A673 (cell line): Measurements from ENCODE around the gene HHLA2. TPM values are rescaled to one million over a fixed set of nuclear protein-coding genes. Genes with fewer than 3 reads are reported as not detected.

ENCODE experiments used
- BruUV-seq: library from RNA; stranded (reverse); fragments of 400-500 nt; replicated peaks from 2 replicates; lab custom pipeline; 2021; lab: Mats Ljungman, UMichigan
- CTCF ChIA-PET: fragments of 300-600 bp; sonication (Branson Sonifier 250); formaldehyde crosslinking; loops from one replicate; lab custom pipeline; 2022; ENCODE audit warnings: antibody characterized with exemption; lab: Charles Lee
- POLR2A ChIA-PET: fragments of 300-600 bp; sonication (Branson Sonifier 250); formaldehyde crosslinking; loops from one replicate; lab custom pipeline; 2022; ENCODE audit warnings: antibody characterized with exemption; ENCODE audit not compliant: low non-redundant PET; lab: Charles Lee
- DNase-seq: peaks from one replicate; pipeline ENCODE4 v3.0.0-alpha.2; 2015; ENCODE audit warnings: low spot score
- H3K27ac ChIP-seq: fragments of 200-600 bp; sonication (generic); 2 replicates; pipeline ENCODE4 v1.5.1; 2016; ENCODE audit warnings: mixed run types, low read depth, mild to moderate bottlenecking, mixed read lengths, antibody characterized with exemption, low read length; ENCODE audit not compliant: poor library complexity, severe bottlenecking
- H3K27me3 ChIP-seq: fragments of 200-600 bp; sonication (generic); replicated peaks from 2 replicates; pipeline ENCODE4 v1.6.1; 2017; ENCODE audit warnings: mixed run types, low read depth, mild to moderate bottlenecking, mixed read lengths, antibody characterized with exemption, low read length; ENCODE audit not compliant: insufficient read depth, poor library complexity
- H3K36me3 ChIP-seq: fragments of 200-600 bp; sonication (generic); 2 replicates; pipeline ENCODE4 v1.6.1; 2016; ENCODE audit warnings: mixed run types, mild to moderate bottlenecking, mixed read lengths, antibody characterized with exemption, low read length; ENCODE audit not compliant: insufficient read depth, poor library complexity, severe bottlenecking
- H3K4me1 ChIP-seq: fragments of 200-600 bp; sonication (generic); 2 replicates; pipeline ENCODE4 v1.6.1; 2017; ENCODE audit warnings: mixed run types, mild to moderate bottlenecking, mixed read lengths, antibody characterized with exemption, low read length; ENCODE audit not compliant: insufficient read depth, poor library complexity, severe bottlenecking
- H3K4me3 ChIP-seq: fragments of 200-600 bp; sonication (generic); 2 replicates; pipeline ENCODE4 v1.5.1; 2016; ENCODE audit warnings: low read depth, mixed run types, mild to moderate bottlenecking, mixed read lengths, low read length; ENCODE audit not compliant: poor library complexity, severe bottlenecking
- H3K9me3 ChIP-seq: fragments of 200-600 bp; sonication (generic); 2 replicates; pipeline ENCODE4 v1.6.1; 2016; ENCODE audit warnings: mixed run types, low read depth, mild to moderate bottlenecking, mixed read lengths, antibody characterized with exemption, low read length; ENCODE audit not compliant: poor library complexity, severe bottlenecking
- CTCF ChIP-seq: fragments of 300-800, 200-600 bp; sonication (generic); conservative IDR thresholded peaks from 2 replicates; pipeline ENCODE4 v1.5.1; 2017; ENCODE audit warnings: low read depth, mild to moderate bottlenecking, antibody characterized with exemption, low read length, moderate library complexity, mixed read lengths
- EZH2 ChIP-seq: fragments of 200-600 bp; sonication (generic); IDR thresholded peaks from 2 replicates; pipeline ENCODE4 v1.6.1; 2017; ENCODE audit warnings: borderline replicate concordance, low read depth, mild to moderate bottlenecking, mixed read lengths, antibody characterized with exemption, low read length; ENCODE audit not compliant: poor library complexity, severe bottlenecking
- intact Hi-C: fragments of 100-400 bp; cut with micrococcal nuclease; formaldehyde crosslinking; loops from one replicate; pipeline ENCODE4 v1.10.0; 2022; ENCODE audit not compliant: unreplicated experiment
- total RNA-seq: library from RNA; stranded (reverse); gene quantifications from 2 replicates; pipeline ENCODE4 v1.2.3, GENCODE V29; 2021

Gene HHLA2
- total RNA-seq, 1 experiment from 2014 or later, result not detected

- intact Hi-C loops, result no loop called here
- ChIA-PET CTCF (no interaction called here), POLR2A (no interaction called here)
- TF ChIP-seq EZH2 (no peak), CTCF (no peak)
- Histone ChIP-seq H3K36me3 (no peaks in the 10 kb centered on the region), H3K27ac (no peak overlapping the region), H3K27me3 (peaks cover 11% of the 10 kb centered on the region), H3K4me3 (no peak overlapping the region), H3K9me3 (no peaks in the 10 kb centered on the region), H3K4me1 (no peaks in the 10 kb centered on the region)
- DNase-seq, result no peak
- no TSS peak for BruUV-seq
These were observed 24.5 kb downstream of the HHLA2 start for GRCh38 chr3:108320746-108321350.

GRCh38 chr3:108322352-108322751 is 26.0 kb downstream of the HHLA2 start:
- DNase-seq, result peak; percentile 3
- TF ChIP-seq CTCF, result peak; percentile 24; the same call in 1 of the 2 replicates
- TF ChIP-seq EZH2, result no peak
- CTCF ChIA-PET, result no interaction called here
- no TSS peak for BruUV-seq
- Histone ChIP-seq H3K36me3 (no peaks in the 10 kb centered on the region), H3K27ac (no peak overlapping the region), H3K27me3 (peaks cover 11% of the 10 kb centered on the region), H3K4me1 (no peaks in the 10 kb centered on the region), H3K9me3 (no peaks in the 10 kb centered on the region), H3K4me3 (no peak overlapping the region)
- POLR2A ChIA-PET, result no interaction called here
- intact Hi-C loops, result no loop called here

- Histone ChIP-seq H3K9me3 (no peaks in the 10 kb centered on the region), H3K27me3 (peaks cover 11% of the 10 kb centered on the region), H3K4me1 (no peaks in the 10 kb centered on the region), H3K27ac (no peak overlapping the region), H3K4me3 (no peak overlapping the region), H3K36me3 (no peaks in the 10 kb centered on the region)
- ChIA-PET CTCF (no interaction called here), POLR2A (no interaction called here)
- no peak for DNase-seq
- TF ChIP-seq EZH2, result no peak
- TF ChIP-seq CTCF, result no peak
- no TSS peak for BruUV-seq
- intact Hi-C loops, result no loop called here
These were observed 27.8 kb downstream of the HHLA2 start for GRCh38 chr3:108324177-108324576.
